HepG2 (cell line): Measurements from ENCODE around the gene DAPK1. TPM values are rescaled to one million over a fixed set of nuclear protein-coding genes. Genes with fewer than 3 reads are reported as not detected.

ENCODE experiments used
- ATAC-seq: fragments of 200-7000 bp; cut with Tn5 transposase; 3 replicates; pipeline ENCODE4 v1.9.1; 2020; ENCODE audit warnings: mild to moderate bottlenecking, moderate library complexity
- BruUV-seq: library from RNA; stranded (reverse); fragments of 400-500 nt; replicated peaks from 2 replicates; lab custom pipeline; 2021; lab: Mats Ljungman, UMichigan
- CTCF ChIA-PET: fragments of 300-600 bp; formaldehyde crosslinking; extraction: SDS; loops from one replicate; lab custom pipeline; 2021; ENCODE audit warnings: low total read pairs, inconsistent platforms, low intra/inter-chr PET ratio; lab: Yijun Ruan, JAX
- POLR2A ChIA-PET: fragments of 350-600 bp; sonication (Branson Sonifier 250); formaldehyde crosslinking; loops from one replicate; lab custom pipeline; 2020; ENCODE audit warnings: antibody characterized with exemption, inconsistent platforms; lab: Yijun Ruan, JAX
- DNase-seq: peaks from one replicate; pipeline ENCODE4 v3.0.0-alpha.2; 2015; ENCODE audit warnings: low spot score
- FAIRE-seq: peaks from 3 replicates; lab custom pipeline; 2011; peaks lifted over from hg19 to GRCh38; lab: Jason Lieb, UNC
- H2AFZ ChIP-seq: one replicate; pipeline ENCODE4 v1.6.1; 2011; ENCODE audit warnings: low read length, inconsistent platforms
- H3K27ac ChIP-seq: fragments of 300-600 bp; 3 replicates; pipeline ENCODE4 v1.8.0; 2011; ENCODE audit warnings: mixed run types, mild to moderate bottlenecking, mixed read lengths, low read length, inconsistent platforms; ENCODE audit not compliant: insufficient read depth; ENCODE audit errors: extremely low read length
- H3K27me3 ChIP-seq, 2 experiments: fragments of 200-600 bp in 1 of 2; 2 replicates in 1 of 2; 3 replicates in 1 of 2; pipeline versions ENCODE4 v1.6.0 to v1.8.0; 2011; ENCODE audit warnings: low read length in 2 of 2, mild to moderate bottlenecking in 2 of 2, moderate library complexity in 2 of 2, inconsistent platforms in 1 of 2; ENCODE audit not compliant: insufficient read depth in 2 of 2, control insufficient read depth in 1 of 2
- H3K36me3 ChIP-seq, 2 experiments: fragments of 200-600 bp in 1 of 2; replicated peaks in 1 of 2; 2 replicates in 1 of 2; 3 replicates in 1 of 2; pipeline versions ENCODE4 v1.5.1 to v1.8.0; 2011; ENCODE audit warnings: low read length in 2 of 2, inconsistent platforms in 1 of 2; ENCODE audit not compliant: insufficient read depth in 2 of 2, control insufficient read depth in 1 of 2
- H3K4me1 ChIP-seq: 2 replicates; pipeline ENCODE4 v1.5.1; 2012; ENCODE audit warnings: low read length, inconsistent platforms; ENCODE audit not compliant: insufficient read depth
- H3K4me2 ChIP-seq: 2 replicates; pipeline ENCODE4 v1.6.0; 2011; ENCODE audit warnings: low read depth, low read length, inconsistent platforms
- H3K4me3 ChIP-seq, 3 experiments: fragments of 200-600 bp in 1 of 3; sonication (generic), shearing (Covaris generic) in 1 of 3; replicated peaks in 1 of 3; 2 replicates each; pipeline ENCODE4 v1.5.1; 2011 to 2016; ENCODE audit warnings: low read length in 3 of 3, inconsistent platforms in 2 of 3, low read depth in 2 of 3, mild to moderate bottlenecking in 2 of 3, control low read depth in 1 of 3, mixed read lengths in 1 of 3; ENCODE audit not compliant: insufficient read depth in 1 of 3
- H3K79me2 ChIP-seq: one replicate; pipeline ENCODE4 v1.6.1; 2011; ENCODE audit warnings: low read length, inconsistent platforms; ENCODE audit not compliant: insufficient read depth
- H3K9ac ChIP-seq: 2 replicates; pipeline ENCODE4 v1.6.0; 2011; ENCODE audit warnings: mild to moderate bottlenecking, low read depth, low read length, inconsistent platforms; ENCODE audit not compliant: insufficient read depth
- H3K9me3 ChIP-seq: 2 replicates; pipeline ENCODE4 v1.5.1; 2012; ENCODE audit warnings: mild to moderate bottlenecking, low read length
- H4K20me1 ChIP-seq: 2 replicates; pipeline ENCODE4 v1.6.0; 2011; ENCODE audit warnings: inconsistent platforms, mild to moderate bottlenecking, low read length, moderate library complexity; ENCODE audit not compliant: insufficient read depth
- CEBPG ChIP-seq: IDR thresholded peaks from 2 replicates; pipeline ENCODE4 v1.6.1; 2016
- EED ChIP-seq: sonication (generic); formaldehyde crosslinking; IDR thresholded peaks from 2 replicates; pipeline ENCODE4 v1.5.0; 2020; ENCODE audit warnings: mild to moderate bottlenecking, missing genetic modification reagents
- JUNB ChIP-seq: sonication (generic); formaldehyde crosslinking; IDR thresholded peaks from 2 replicates; pipeline ENCODE4 v1.8.0; 2022; ENCODE audit warnings: missing genetic modification reagents, mild to moderate bottlenecking, borderline replicate concordance
- KAT2B ChIP-seq: fragments of 150-350 bp; IDR thresholded peaks from 2 replicates; pipeline ENCODE4 v1.6.1; 2014; ENCODE audit warnings: low read depth, low read length, borderline replicate concordance
- NONO ChIP-seq, 2 experiments: fragments of 450-650 bp in 1 of 2; sonication (generic) in 1 of 2; formaldehyde crosslinking in 1 of 2; IDR thresholded peaks in 1 of 2; conservative IDR thresholded peaks in 1 of 2; 2 replicates each; pipeline versions ENCODE4 v1.6.1 to v1.8.0; 2017 to 2022; ENCODE audit warnings: mild to moderate bottlenecking in 1 of 2, missing genetic modification reagents in 1 of 2, moderate library complexity in 1 of 2
- PHF8 ChIP-seq: sonication (generic); formaldehyde crosslinking; IDR thresholded peaks from 2 replicates; pipeline ENCODE4 v1.5.0; 2020; ENCODE audit warnings: missing genetic modification reagents
- SIN3A ChIP-seq: IDR thresholded peaks from 2 replicates; pipeline ENCODE4 v1.6.1; 2011; ENCODE audit warnings: low read depth, mild to moderate bottlenecking, control low read depth, low read length, borderline replicate concordance
- SNRNP70 ChIP-seq: fragments of 200-400 bp; formaldehyde crosslinking; IDR thresholded peaks from 2 replicates; pipeline ENCODE4 v1.6.1; 2017; ENCODE audit warnings: mild to moderate bottlenecking, low read depth, low read length, moderate library complexity
- SP4 ChIP-seq: sonication (generic); formaldehyde crosslinking; IDR thresholded peaks from 2 replicates; pipeline ENCODE4 v1.8.1; 2023; ENCODE audit warnings: mild to moderate bottlenecking, missing genetic modification reagents
- TARDBP ChIP-seq: sonication (generic); formaldehyde crosslinking; IDR thresholded peaks from 2 replicates; pipeline ENCODE4 v1.8.0; 2022; ENCODE audit warnings: mild to moderate bottlenecking, missing genetic modification reagents
- TEAD2 ChIP-seq: sonication (generic); formaldehyde crosslinking; IDR thresholded peaks from 2 replicates; pipeline ENCODE4 v1.9.0; 2021; ENCODE audit warnings: missing genetic modification reagents
- ZNF343 ChIP-seq: sonication (generic); formaldehyde crosslinking; IDR thresholded peaks from 2 replicates; pipeline ENCODE4 v1.4.0; 2020; ENCODE audit warnings: mild to moderate bottlenecking, missing genetic modification reagents
- ZNF878 ChIP-seq: sonication (generic); formaldehyde crosslinking; IDR thresholded peaks from 2 replicates; pipeline ENCODE4 v1.8.1; 2023; ENCODE audit warnings: mild to moderate bottlenecking, missing genetic modification reagents, moderate library complexity
- WGBS: methylation state at CpG from one replicate; pipeline ENCODE4 v1.1.6; 2017; ENCODE audit warnings: low lambda C conversion rate; 5-methylcytosine and 5-hydroxymethylcytosine counted together
- in situ Hi-C: cut with HindIII; loops from 2 replicates; pipeline ENCODE4 v1.10.0; 2017; ENCODE audit warnings: low pct_unique_long_range_greater_than_20kb; ENCODE audit not compliant: extremely low pct_ligation_motif_present
- intact Hi-C: fragments of 100-400 bp; cut with micrococcal nuclease; formaldehyde crosslinking; loops from one replicate; pipeline ENCODE4 v1.10.0; 2022; ENCODE audit not compliant: unreplicated experiment
- polyA plus RNA-seq, 8 experiments: library from polyadenylated mRNA; depleted of rRNA in 3 of 8; stranded (reverse) in 7 of 8; unstranded in 1 of 8; fragments of >200 nt; fragmentation: Illumina TruSeq in 4 of 8; extraction: Trizol in 4 of 8; gene quantifications; 2 replicates each; pipeline versions ENCODE4 v1.2.1 to v1.2.3, GENCODE V29; 2011 to 2016; ENCODE audit warnings: low read depth in 4 of 8, missing spikeins in 1 of 8, mixed read lengths in 1 of 8; ENCODE audit not compliant: insufficient read depth in 1 of 8
- total RNA-seq, 5 experiments: library from RNA; depleted of rRNA; stranded (reverse); fragments of >200 nt; fragmentation: Illumina TruSeq; extraction: Trizol; gene quantifications; 2 replicates each; pipeline ENCODE4 v1.2.3, GENCODE V29; 2016; ENCODE audit warnings: low read depth in 1 of 5
- TF ChIP-seq, protein P1 (sequence below): sonication (generic); formaldehyde crosslinking; IDR thresholded peaks from 2 replicates; pipeline ENCODE4 v1.5.0; 2020; ENCODE audit warnings: mild to moderate bottlenecking, missing genetic modification reagents
- TF ChIP-seq, protein P2 (sequence below): IDR thresholded peaks from 2 replicates; pipeline ENCODE4 v1.6.1; 2016; ENCODE audit warnings: missing compliant biosample characterization, missing genetic modification reagents, borderline replicate concordance
- TF ChIP-seq, protein P3 (sequence below): sonication (generic); formaldehyde crosslinking; IDR thresholded peaks from 2 replicates; pipeline ENCODE4 v1.4.0; 2020; ENCODE audit warnings: mild to moderate bottlenecking, missing genetic modification reagents

DAPK1 gene
- total and polyA plus RNA-seq, 2 of the 13 experiments (the other 11 are each of a cell fraction or from before 2014, with no cell fraction given) = 35.7 to 35.9 TPM

- no peak for TF ChIP-seq ZNF878 (CRISPR knock-in tag)
- no peak for TF ChIP-seq CEBPG (CRISPR knock-in tag)
- TF ChIP-seq SP4 = no peak
- no peak for TF ChIP-seq EED (CRISPR knock-in tag)
- TF ChIP-seq TEAD2 (CRISPR knock-in tag) = no peak
These were observed 28.1 kb downstream of the DAPK1 start (continued) for GRCh38 chr9:87525546-87526303.

DNA sequence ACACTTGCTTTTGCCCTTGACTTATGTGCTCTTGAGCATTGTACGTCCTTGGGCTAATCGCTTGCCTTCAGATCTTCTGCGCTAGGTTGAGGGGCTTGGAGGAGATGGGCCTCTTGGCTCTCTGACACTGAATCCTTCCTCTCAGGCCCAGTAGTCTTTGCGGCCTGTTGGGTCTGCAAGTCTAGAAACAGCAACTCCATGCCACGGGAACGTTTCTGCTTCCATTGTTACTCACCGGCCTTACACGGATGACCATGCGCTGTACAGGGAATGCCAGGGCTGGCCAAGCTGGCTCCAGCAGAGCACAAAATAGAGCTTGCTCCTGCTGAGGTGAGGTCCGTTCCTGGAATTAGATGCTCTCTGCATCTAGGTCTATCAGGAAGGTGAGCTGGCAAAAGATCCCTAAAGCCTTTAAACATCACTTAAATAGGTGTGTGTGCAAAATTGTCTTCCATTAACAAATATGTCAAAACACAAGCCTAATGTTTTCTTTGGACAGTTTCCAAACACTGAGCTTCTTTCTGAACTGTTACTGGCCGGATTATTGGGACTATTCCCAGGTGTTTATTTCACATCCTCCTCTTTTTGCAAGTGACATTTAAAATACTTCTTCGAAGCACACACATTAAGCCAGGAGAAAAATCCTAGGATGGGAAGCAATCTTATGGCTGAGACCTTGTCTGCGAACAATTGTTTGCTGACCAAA, 29.7 kb downstream of the DAPK1 start:
- FAIRE-seq (no peak), ATAC-seq (no peak), DNase-seq (no peak)
- peaks cover 21% of the 10 kb centered on the region for H3K79me2 ChIP-seq
- H3K4me3 ChIP-seq = no peak overlapping the region
- H3K36me3 ChIP-seq = peaks cover 0 to 2% of the 10 kb centered on the region in 2 experiments; a peak in 1 of 5 replicates
- CTCF ChIA-PET = no interaction called here
- WGBS = 87% methylated on average over 9 of the region's 13 CpGs
- H3K27me3 ChIP-seq = no peaks in the 10 kb centered on the region
- peaks cover 9% of the 10 kb centered on the region; the same call in 1 of the 2 replicates for H3K4me1 ChIP-seq
- no peak overlapping the region for H3K27ac ChIP-seq
- H3K9me3 ChIP-seq = no peaks in the 10 kb centered on the region
- POLR2A ChIA-PET = interaction anchor here (0.9 kb wide), 1 partner anchor 85 kb away, joined by 3 read pairs; no protein-coding TSS in a partner anchor
- no peak overlapping the region for H3K4me2 ChIP-seq
- no peaks in the 10 kb centered on the region for H4K20me1 ChIP-seq
- in situ Hi-C loops (no loop called here), intact Hi-C loops (no loop called here)
- H3K9ac ChIP-seq = no peak overlapping the region
- no TSS peak for BruUV-seq
- no peak overlapping the region for H2AFZ ChIP-seq
- TF ChIP-seq SIN3A (no peak), SNRNP70 (no peak), NONO (IDR thresholded peaks at IDR 0.05) (no peak), NONO (CRISPR knock-in tag; conservative IDR thresholded peaks at IDR 0.05) (no peak), KAT2B (no peak), ZNF343 (CRISPR knock-in tag) (no peak), TARDBP (CRISPR knock-in tag) (no peak), PHF8 (CRISPR knock-in tag) (no peak), JUNB (CRISPR knock-in tag) (no peak)
- TF ChIP-seq, protein P1, sequence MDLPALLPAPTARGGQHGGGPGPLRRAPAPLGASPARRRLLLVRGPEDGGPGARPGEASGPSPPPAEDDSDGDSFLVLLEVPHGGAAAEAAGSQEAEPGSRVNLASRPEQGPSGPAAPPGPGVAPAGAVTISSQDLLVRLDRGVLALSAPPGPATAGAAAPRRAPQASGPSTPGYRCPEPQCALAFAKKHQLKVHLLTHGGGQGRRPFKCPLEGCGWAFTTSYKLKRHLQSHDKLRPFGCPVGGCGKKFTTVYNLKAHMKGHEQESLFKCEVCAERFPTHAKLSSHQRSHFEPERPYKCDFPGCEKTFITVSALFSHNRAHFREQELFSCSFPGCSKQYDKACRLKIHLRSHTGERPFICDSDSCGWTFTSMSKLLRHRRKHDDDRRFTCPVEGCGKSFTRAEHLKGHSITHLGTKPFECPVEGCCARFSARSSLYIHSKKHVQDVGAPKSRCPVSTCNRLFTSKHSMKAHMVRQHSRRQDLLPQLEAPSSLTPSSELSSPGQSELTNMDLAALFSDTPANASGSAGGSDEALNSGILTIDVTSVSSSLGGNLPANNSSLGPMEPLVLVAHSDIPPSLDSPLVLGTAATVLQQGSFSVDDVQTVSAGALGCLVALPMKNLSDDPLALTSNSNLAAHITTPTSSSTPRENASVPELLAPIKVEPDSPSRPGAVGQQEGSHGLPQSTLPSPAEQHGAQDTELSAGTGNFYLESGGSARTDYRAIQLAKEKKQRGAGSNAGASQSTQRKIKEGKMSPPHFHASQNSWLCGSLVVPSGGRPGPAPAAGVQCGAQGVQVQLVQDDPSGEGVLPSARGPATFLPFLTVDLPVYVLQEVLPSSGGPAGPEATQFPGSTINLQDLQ (CRISPR knock-in tag) = no peak
- TF ChIP-seq, protein P2, sequence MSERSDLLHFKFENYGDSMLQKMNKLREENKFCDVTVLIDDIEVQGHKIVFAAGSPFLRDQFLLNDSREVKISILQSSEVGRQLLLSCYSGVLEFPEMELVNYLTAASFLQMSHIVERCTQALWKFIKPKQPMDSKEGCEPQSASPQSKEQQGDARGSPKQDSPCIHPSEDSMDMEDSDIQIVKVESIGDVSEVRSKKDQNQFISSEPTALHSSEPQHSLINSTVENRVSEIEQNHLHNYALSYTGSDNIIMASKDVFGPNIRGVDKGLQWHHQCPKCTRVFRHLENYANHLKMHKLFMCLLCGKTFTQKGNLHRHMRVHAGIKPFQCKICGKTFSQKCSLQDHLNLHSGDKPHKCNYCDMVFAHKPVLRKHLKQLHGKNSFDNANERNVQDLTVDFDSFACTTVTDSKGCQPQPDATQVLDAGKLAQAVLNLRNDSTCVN (CRISPR knock-in tag) = no peak
- TF ChIP-seq, protein P3, sequence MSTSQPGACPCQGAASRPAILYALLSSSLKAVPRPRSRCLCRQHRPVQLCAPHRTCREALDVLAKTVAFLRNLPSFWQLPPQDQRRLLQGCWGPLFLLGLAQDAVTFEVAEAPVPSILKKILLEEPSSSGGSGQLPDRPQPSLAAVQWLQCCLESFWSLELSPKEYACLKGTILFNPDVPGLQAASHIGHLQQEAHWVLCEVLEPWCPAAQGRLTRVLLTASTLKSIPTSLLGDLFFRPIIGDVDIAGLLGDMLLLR (CRISPR knock-in tag) = no peak
